Memory B cell (primary cell): ENCODE measurements around the gene NAPSA.
"Not testable (repeated sequence)": the region's sequence is repeated elsewhere in the genome, so short reads cannot be mapped to it uniquely, and the experiment has no call there.

Source experiments
- ATAC-seq: fragments of 150-1000 bp; cut with Tn5 transposase; 2 replicates; pipeline ENCODE4 v1.10.0; 2021; ENCODE audit warnings: low read depth, mild to moderate bottlenecking, moderate library complexity
- DNase-seq, 2 donors: peaks; one replicate each; pipeline ENCODE4 v3.0.0; 2022; ENCODE audit warnings: low spot score in 2 of 2
- H3K27ac Mint-ChIP-seq: one replicate; pipeline ENCODE4 v1.8.0; 2022; ENCODE audit warnings: mild to moderate bottlenecking, moderate library complexity, mixed read lengths
- H3K27me3 Mint-ChIP-seq: one replicate; pipeline ENCODE4 v1.8.0; 2022; ENCODE audit warnings: mixed read lengths
- H3K36me3 Mint-ChIP-seq: one replicate; pipeline ENCODE4 v1.8.0; 2022; ENCODE audit warnings: mild to moderate bottlenecking, mixed read lengths
- H3K4me1 Mint-ChIP-seq: one replicate; pipeline ENCODE4 v1.8.0; 2022; ENCODE audit warnings: mixed read lengths
- H3K4me3 Mint-ChIP-seq: one replicate; pipeline ENCODE4 v1.8.0; 2022; ENCODE audit warnings: mild to moderate bottlenecking, moderate library complexity, mixed read lengths
- H3K9me3 Mint-ChIP-seq: one replicate; pipeline ENCODE4 v1.8.0; 2022; ENCODE audit warnings: mixed read lengths

The NAPSA gene

GRCh38 chr19:50393589-50393988 is 28.1 kb upstream of the NAPSA start:
- Mint-ChIP-seq H3K27ac (no peak overlapping the region), H3K27me3 (no peaks in the 10 kb centered on the region), H3K4me1 (peaks cover 5% of the 10 kb centered on the region), H3K36me3 (peaks cover 9% of the 10 kb centered on the region), H3K4me3 (no peak overlapping the region), H3K9me3 (peaks cover 1% of the 10 kb centered on the region)
- DNase-seq (no peak), ATAC-seq (no peak)

GRCh38 chr19:50392759-50393158 is 27.3 kb upstream of the NAPSA start:
- H3K27ac Mint-ChIP-seq: no peak overlapping the region
- H3K27me3 Mint-ChIP-seq: no peaks in the 10 kb centered on the region
- peaks cover 7% of the 10 kb centered on the region for H3K36me3 Mint-ChIP-seq
- no peak overlapping the region for H3K4me3 Mint-ChIP-seq
- peaks cover 2% of the 10 kb centered on the region for H3K4me1 Mint-ChIP-seq
- DNase-seq: no peak
- H3K9me3 Mint-ChIP-seq: peaks cover 1% of the 10 kb centered on the region
- ATAC-seq: no peak

- H3K36me3 Mint-ChIP-seq: peaks cover 10% of the 10 kb centered on the region
These were observed 25.5 kb upstream of the NAPSA start for GRCh38 chr19:50390952-50391351.

GRCh38 chr19:50390295-50390694 is 24.9 kb upstream of the NAPSA start:
- H3K36me3 Mint-ChIP-seq, H3K9me3 Mint-ChIP-seq: not testable (repeated sequence)

More at GRCh38 chr19:50390952-50391351, 25.5 kb upstream of the NAPSA start:
- H3K4me3 Mint-ChIP-seq, H3K27ac Mint-ChIP-seq, DNase-seq, ATAC-seq, H3K27me3 Mint-ChIP-seq, H3K9me3 Mint-ChIP-seq, H3K4me1 Mint-ChIP-seq: not testable (repeated sequence)

GRCh38 chr19:50387868-50388245 is 22.4 kb upstream of the NAPSA start:
- no peak overlapping the region for H3K4me3 Mint-ChIP-seq
- ATAC-seq: no peak
- peaks cover 1% of the 10 kb centered on the region for H3K9me3 Mint-ChIP-seq

More at GRCh38 chr19:50390295-50390694, 24.9 kb upstream of the NAPSA start:
- H3K4me1 Mint-ChIP-seq, H3K27me3 Mint-ChIP-seq, H3K27ac Mint-ChIP-seq, DNase-seq, ATAC-seq, H3K4me3 Mint-ChIP-seq: not testable (repeated sequence)

GRCh38 chr19:50387176-50387867 is 21.9 kb upstream of the NAPSA start:
- DNase-seq: no peak
- peaks cover 5% of the 10 kb centered on the region for H3K36me3 Mint-ChIP-seq
- no peaks in the 10 kb centered on the region for H3K9me3 Mint-ChIP-seq
- no peaks in the 10 kb centered on the region for H3K27me3 Mint-ChIP-seq
- H3K27ac Mint-ChIP-seq: no peak overlapping the region
- H3K4me3 Mint-ChIP-seq: no peak overlapping the region
- H3K4me1 Mint-ChIP-seq: peaks cover 22% of the 10 kb centered on the region
- ATAC-seq: no peak

More at GRCh38 chr19:50387868-50388245, 22.4 kb upstream of the NAPSA start:
- peaks cover 22% of the 10 kb centered on the region for H3K4me1 Mint-ChIP-seq
- H3K27ac Mint-ChIP-seq: no peak overlapping the region
- no peak for DNase-seq
- H3K36me3 Mint-ChIP-seq: peaks cover 6% of the 10 kb centered on the region
- no peaks in the 10 kb centered on the region for H3K27me3 Mint-ChIP-seq

GRCh38 chr19:50384685-50385535 is 19.5 kb upstream of the NAPSA start:
- Mint-ChIP-seq H3K27me3 (no peaks in the 10 kb centered on the region), H3K9me3 (no peaks in the 10 kb centered on the region), H3K4me1 (peaks cover 23% of the 10 kb centered on the region), H3K4me3 (peak overlapping the region; percentile 94), H3K27ac (peak overlapping the region; percentile 91), H3K36me3 (peaks cover 12% of the 10 kb centered on the region)
- ATAC-seq (no peak), DNase-seq (no peak)

- Mint-ChIP-seq H3K4me3 (peak within 1 kb of the TSS; percentile 94), H3K9me3 (no peaks in the 10 kb centered on the region), H3K27me3 (no peaks in the 10 kb centered on the region), H3K27ac (peak within 1 kb of the TSS; percentile 91), H3K36me3 (peaks cover 20% of the 10 kb centered on the region), H3K4me1 (peaks cover 32% of the 10 kb centered on the region)
- peak; percentile 83 for ATAC-seq
- peak; percentile 97 to 99 for DNase-seq
These were observed 18.6 kb upstream of the NAPSA start, which contains the start of gene POLD1 for GRCh38 chr19:50383852-50384684. TSS of gene POLD1 (plus strand) at chr19:50384347. CDS start at chr19:50398852, 14,505 bp downstream.

GRCh38 chr19:50383001-50383851 is 17.8 kb upstream of the NAPSA start:
- DNase-seq: peak in 1 of 2 donors; percentile 30
- Mint-ChIP-seq H3K27me3 (no peaks in the 10 kb centered on the region), H3K4me1 (peaks cover 34% of the 10 kb centered on the region), H3K36me3 (peaks cover 23% of the 10 kb centered on the region), H3K9me3 (no peaks in the 10 kb centered on the region), H3K27ac (peak overlapping the region; percentile 91), H3K4me3 (peak overlapping the region; percentile 94)
- peak; percentile 30 for ATAC-seq

GRCh38 chr19:50381881-50382729 is 16.7 kb upstream of the NAPSA start:
- no peak overlapping the region for H3K4me3 Mint-ChIP-seq
- no peaks in the 10 kb centered on the region for H3K27me3 Mint-ChIP-seq
- ATAC-seq (no peak), DNase-seq (peak in 1 of 2 donors; percentile 34)
- H3K9me3 Mint-ChIP-seq: no peaks in the 10 kb centered on the region
- H3K36me3 Mint-ChIP-seq: peaks cover 26% of the 10 kb centered on the region
- peaks cover 39% of the 10 kb centered on the region for H3K4me1 Mint-ChIP-seq
- H3K27ac Mint-ChIP-seq: no peak overlapping the region

- Mint-ChIP-seq H3K4me1 (peaks cover 45% of the 10 kb centered on the region), H3K4me3 (no peak overlapping the region), H3K36me3 (peaks cover 29% of the 10 kb centered on the region), H3K27ac (peak overlapping the region; percentile 49), H3K9me3 (no peaks in the 10 kb centered on the region), H3K27me3 (no peaks in the 10 kb centered on the region)
- DNase-seq (no peak), ATAC-seq (no peak)
These were observed 15.3 kb upstream of the NAPSA start for GRCh38 chr19:50380751-50381151.

GRCh38 chr19:50380137-50380536 is 14.7 kb upstream of the NAPSA start:
- Mint-ChIP-seq H3K36me3 (peaks cover 29% of the 10 kb centered on the region), H3K4me3 (no peak overlapping the region), H3K9me3 (no peaks in the 10 kb centered on the region), H3K27ac (peak overlapping the region; percentile 49), H3K4me1 (peaks cover 43% of the 10 kb centered on the region), H3K27me3 (no peaks in the 10 kb centered on the region)
- ATAC-seq (no peak), DNase-seq (no peak)
